Measurements from ENCODE around the gene FXYD6. TPM values are rescaled to one million over a fixed set of nuclear protein-coding genes. Genes with fewer than 3 reads are reported as not detected.

Gene FXYD6
- total RNA-seq, 1 experiment from 2014 or later = 1.0 TPM

DNA sequence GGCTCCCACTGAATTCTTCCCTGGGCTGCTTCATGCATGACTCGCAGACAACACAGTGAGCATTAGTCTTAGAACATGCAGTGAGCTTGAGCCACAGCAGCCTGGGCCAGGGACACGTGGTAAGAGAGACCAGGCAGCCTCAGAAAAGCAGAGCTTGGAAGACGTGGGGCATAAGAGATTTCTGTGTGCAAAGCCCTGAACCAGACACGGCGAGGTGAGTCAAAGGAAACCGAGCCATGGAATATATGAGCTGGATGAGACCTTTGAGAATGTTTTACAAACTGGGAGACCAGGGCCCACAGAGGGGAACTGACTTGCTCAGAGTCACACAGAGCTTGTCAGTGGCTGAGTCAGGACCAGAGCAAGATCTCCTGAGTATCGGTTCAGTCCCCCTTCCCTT, 8.5 kb upstream of the FXYD6 start:
- TF ChIP-seq, protein P1, sequence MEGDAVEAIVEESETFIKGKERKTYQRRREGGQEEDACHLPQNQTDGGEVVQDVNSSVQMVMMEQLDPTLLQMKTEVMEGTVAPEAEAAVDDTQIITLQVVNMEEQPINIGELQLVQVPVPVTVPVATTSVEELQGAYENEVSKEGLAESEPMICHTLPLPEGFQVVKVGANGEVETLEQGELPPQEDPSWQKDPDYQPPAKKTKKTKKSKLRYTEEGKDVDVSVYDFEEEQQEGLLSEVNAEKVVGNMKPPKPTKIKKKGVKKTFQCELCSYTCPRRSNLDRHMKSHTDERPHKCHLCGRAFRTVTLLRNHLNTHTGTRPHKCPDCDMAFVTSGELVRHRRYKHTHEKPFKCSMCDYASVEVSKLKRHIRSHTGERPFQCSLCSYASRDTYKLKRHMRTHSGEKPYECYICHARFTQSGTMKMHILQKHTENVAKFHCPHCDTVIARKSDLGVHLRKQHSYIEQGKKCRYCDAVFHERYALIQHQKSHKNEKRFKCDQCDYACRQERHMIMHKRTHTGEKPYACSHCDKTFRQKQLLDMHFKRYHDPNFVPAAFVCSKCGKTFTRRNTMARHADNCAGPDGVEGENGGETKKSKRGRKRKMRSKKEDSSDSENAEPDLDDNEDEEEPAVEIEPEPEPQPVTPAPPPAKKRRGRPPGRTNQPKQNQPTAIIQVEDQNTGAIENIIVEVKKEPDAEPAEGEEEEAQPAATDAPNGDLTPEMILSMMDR (IDR thresholded peaks at IDR 0.05; ENCODE audit: insufficient read depth in 1 of 2, low read depth in 1 of 2, low read length in 1 of 2, severe bottlenecking in 1 of 2, unreplicated experiment in 1 of 2) = no peak
- intact Hi-C loops (cut with micrococcal nuclease; ENCODE audit: unreplicated experiment) = no loop called here
- Mint-ChIP-seq H3K4me1 (ENCODE audit: low read depth, unreplicated experiment) (no peaks in the 10 kb centered on the region), H3K4me3 (ENCODE audit: unreplicated experiment) (no peak overlapping the region), H3K36me3 (ENCODE audit: insufficient read depth, unreplicated experiment) (no peaks in the 10 kb centered on the region), H3K9me3 (ENCODE audit: unreplicated experiment) (peaks cover 8% of the 10 kb centered on the region), H3K27me3 (ENCODE audit: insufficient read depth, unreplicated experiment) (peaks cover 16% of the 10 kb centered on the region), H3K27ac (ENCODE audit: unreplicated experiment) (no peak overlapping the region)
- CTCF ChIA-PET = no interaction called here
- POLR2A ChIA-PET = no interaction called here
- Histone ChIP-seq H3K4me1 (peaks cover 13% of the 10 kb centered on the region), H3K36me3 (ENCODE audit: control insufficient read depth, insufficient read depth, low read length) (no peaks in the 10 kb centered on the region), H3K9me3 (no peaks in the 10 kb centered on the region), H3K4me3 (ENCODE audit: low read depth, low read length) (no peak overlapping the region), H3K27me3 (replicated peaks; ENCODE audit: control insufficient read depth, insufficient read depth, low read length) (peaks cover 4% of the 10 kb centered on the region)
- peak in 1 of 2 experiments; percentile 21 for DNase-seq
- BruUV-seq (replicated peaks) = no TSS peak

DNA sequence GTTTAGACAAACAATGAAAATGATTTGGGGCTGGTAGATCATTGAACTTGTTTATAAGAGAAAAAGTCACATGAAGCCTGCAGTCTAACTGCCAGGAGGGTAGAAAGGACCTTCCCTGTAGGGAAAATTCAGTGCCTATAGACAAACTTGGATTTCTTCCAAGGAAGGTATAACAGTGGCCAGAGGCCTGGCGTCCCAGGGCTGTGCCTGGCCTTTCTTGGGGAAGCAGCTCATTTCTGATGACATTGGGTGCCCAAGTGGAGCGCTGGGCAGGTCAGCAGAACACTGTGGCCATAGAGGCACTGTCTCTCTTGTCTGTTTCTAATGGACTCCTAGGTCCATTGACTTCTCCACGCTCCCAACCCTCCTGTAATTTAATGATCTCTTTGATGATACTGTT, 6.6 kb upstream of the FXYD6 start:
- POLR2A ChIA-PET = no interaction called here
- CTCF ChIA-PET = no interaction called here
- no TSS peak for BruUV-seq (replicated peaks)

DNA sequence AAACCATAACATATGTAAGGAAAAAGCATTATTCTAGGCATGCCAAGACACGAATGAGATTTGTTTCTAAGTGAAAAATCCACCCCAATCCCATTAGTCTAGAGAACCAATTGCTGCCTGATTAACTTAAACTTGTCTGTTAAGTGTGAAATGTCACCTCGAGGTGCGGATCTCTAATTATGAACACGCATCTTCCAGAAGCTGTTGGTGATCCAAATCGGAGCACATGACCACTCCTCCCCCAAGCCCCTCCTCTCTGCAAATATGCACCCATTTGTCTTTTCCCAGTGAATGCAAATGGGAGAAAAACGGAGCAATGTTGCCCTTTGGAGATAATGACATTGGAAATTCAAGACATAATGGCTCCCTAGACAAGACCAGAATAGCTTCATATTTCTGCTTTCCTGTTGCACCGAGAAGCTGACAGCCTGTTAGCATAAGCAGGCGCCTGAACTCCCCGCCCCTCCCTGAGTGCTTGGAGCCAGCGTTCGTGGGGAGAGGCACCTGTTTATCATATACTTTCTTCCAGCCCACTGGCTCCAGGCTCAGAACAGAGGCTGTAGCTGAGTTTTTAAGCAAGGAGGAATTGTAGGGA, 6.0 kb upstream of the FXYD6 start:
- no peaks in the 10 kb centered on the region for H3K4me1 Mint-ChIP-seq (ENCODE audit: low read depth, unreplicated experiment)
- peak in 1 of 2 experiments; percentile 25 for DNase-seq
- intact Hi-C loops (cut with micrococcal nuclease; ENCODE audit: unreplicated experiment) = no loop called here
- ChIA-PET CTCF (no interaction called here), POLR2A (no interaction called here)
- no peak overlapping the region for H3K4me3 ChIP-seq (ENCODE audit: low read depth, low read length)
- H3K4me1 ChIP-seq = peaks cover 4% of the 10 kb centered on the region
- no TSS peak for BruUV-seq (replicated peaks)
- H3K27ac Mint-ChIP-seq (ENCODE audit: unreplicated experiment) = no peak overlapping the region
- H3K9me3 Mint-ChIP-seq (ENCODE audit: unreplicated experiment) = no peaks in the 10 kb centered on the region
- no peaks in the 10 kb centered on the region for H3K36me3 Mint-ChIP-seq (ENCODE audit: insufficient read depth, unreplicated experiment)
- TF ChIP-seq, protein P1 (IDR thresholded peaks at IDR 0.05; ENCODE audit: insufficient read depth in 1 of 2, low read depth in 1 of 2, low read length in 1 of 2, severe bottlenecking in 1 of 2, unreplicated experiment in 1 of 2) = no peak
- peaks cover 7% of the 10 kb centered on the region for H3K27me3 ChIP-seq (replicated peaks; ENCODE audit: control insufficient read depth, insufficient read depth, low read length)
- no peak overlapping the region for H3K4me3 Mint-ChIP-seq (ENCODE audit: unreplicated experiment)
- no peaks in the 10 kb centered on the region for H3K36me3 ChIP-seq (ENCODE audit: control insufficient read depth, insufficient read depth, low read length)
- H3K9me3 ChIP-seq = no peaks in the 10 kb centered on the region
- H3K27me3 Mint-ChIP-seq (ENCODE audit: insufficient read depth, unreplicated experiment) = peaks cover 32% of the 10 kb centered on the region

More for the DNA sequence above, 6.6 kb upstream of the FXYD6 start:
- Histone ChIP-seq H3K4me1 (peaks cover 7% of the 10 kb centered on the region), H3K9me3 (no peaks in the 10 kb centered on the region), H3K27me3 (replicated peaks; ENCODE audit: control insufficient read depth, insufficient read depth, low read length) (peaks cover 6% of the 10 kb centered on the region), H3K4me3 (ENCODE audit: low read depth, low read length) (no peak overlapping the region), H3K36me3 (ENCODE audit: control insufficient read depth, insufficient read depth, low read length) (no peaks in the 10 kb centered on the region)
- TF ChIP-seq, protein P1 (IDR thresholded peaks at IDR 0.05; ENCODE audit: insufficient read depth in 1 of 2, low read depth in 1 of 2, low read length in 1 of 2, severe bottlenecking in 1 of 2, unreplicated experiment in 1 of 2) = no peak
- H3K9me3 Mint-ChIP-seq (ENCODE audit: unreplicated experiment) = no peaks in the 10 kb centered on the region
- no peaks in the 10 kb centered on the region for H3K4me1 Mint-ChIP-seq (ENCODE audit: low read depth, unreplicated experiment)
- no peaks in the 10 kb centered on the region for H3K36me3 Mint-ChIP-seq (ENCODE audit: insufficient read depth, unreplicated experiment)
- intact Hi-C loops (cut with micrococcal nuclease; ENCODE audit: unreplicated experiment) = no loop called here
- H3K27me3 Mint-ChIP-seq (ENCODE audit: insufficient read depth, unreplicated experiment) = peaks cover 29% of the 10 kb centered on the region
- no peak for DNase-seq
- H3K4me3 Mint-ChIP-seq (ENCODE audit: unreplicated experiment) = no peak overlapping the region
- H3K27ac Mint-ChIP-seq (ENCODE audit: unreplicated experiment) = no peak overlapping the region

All from Caco-2 (cell line).